HL-60 (cell line): ENCODE data around the gene CCT4.

Source experiments
- POLR2AphosphoS5 ChIP-seq: IDR thresholded peaks from 2 replicates; pipeline ENCODE4 v1.6.1; 2012; ENCODE audit warnings: low read depth
- TF ChIP-seq, protein P1 (sequence below): IDR thresholded peaks from one replicate; pipeline ENCODE4 v1.5.1; 2011; ENCODE audit warnings: low read length, control low read depth, inconsistent platforms; ENCODE audit not compliant: insufficient read depth
- TF ChIP-seq, protein P2 (sequence below): IDR thresholded peaks from 2 replicates; pipeline ENCODE4 v1.6.1; 2012; ENCODE audit warnings: low read depth; ENCODE audit not compliant: insufficient replicate concordance

- no peak for TF ChIP-seq POLR2AphosphoS5
- TF ChIP-seq, protein P1, sequence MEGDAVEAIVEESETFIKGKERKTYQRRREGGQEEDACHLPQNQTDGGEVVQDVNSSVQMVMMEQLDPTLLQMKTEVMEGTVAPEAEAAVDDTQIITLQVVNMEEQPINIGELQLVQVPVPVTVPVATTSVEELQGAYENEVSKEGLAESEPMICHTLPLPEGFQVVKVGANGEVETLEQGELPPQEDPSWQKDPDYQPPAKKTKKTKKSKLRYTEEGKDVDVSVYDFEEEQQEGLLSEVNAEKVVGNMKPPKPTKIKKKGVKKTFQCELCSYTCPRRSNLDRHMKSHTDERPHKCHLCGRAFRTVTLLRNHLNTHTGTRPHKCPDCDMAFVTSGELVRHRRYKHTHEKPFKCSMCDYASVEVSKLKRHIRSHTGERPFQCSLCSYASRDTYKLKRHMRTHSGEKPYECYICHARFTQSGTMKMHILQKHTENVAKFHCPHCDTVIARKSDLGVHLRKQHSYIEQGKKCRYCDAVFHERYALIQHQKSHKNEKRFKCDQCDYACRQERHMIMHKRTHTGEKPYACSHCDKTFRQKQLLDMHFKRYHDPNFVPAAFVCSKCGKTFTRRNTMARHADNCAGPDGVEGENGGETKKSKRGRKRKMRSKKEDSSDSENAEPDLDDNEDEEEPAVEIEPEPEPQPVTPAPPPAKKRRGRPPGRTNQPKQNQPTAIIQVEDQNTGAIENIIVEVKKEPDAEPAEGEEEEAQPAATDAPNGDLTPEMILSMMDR: no peak
- TF ChIP-seq, protein P2, sequence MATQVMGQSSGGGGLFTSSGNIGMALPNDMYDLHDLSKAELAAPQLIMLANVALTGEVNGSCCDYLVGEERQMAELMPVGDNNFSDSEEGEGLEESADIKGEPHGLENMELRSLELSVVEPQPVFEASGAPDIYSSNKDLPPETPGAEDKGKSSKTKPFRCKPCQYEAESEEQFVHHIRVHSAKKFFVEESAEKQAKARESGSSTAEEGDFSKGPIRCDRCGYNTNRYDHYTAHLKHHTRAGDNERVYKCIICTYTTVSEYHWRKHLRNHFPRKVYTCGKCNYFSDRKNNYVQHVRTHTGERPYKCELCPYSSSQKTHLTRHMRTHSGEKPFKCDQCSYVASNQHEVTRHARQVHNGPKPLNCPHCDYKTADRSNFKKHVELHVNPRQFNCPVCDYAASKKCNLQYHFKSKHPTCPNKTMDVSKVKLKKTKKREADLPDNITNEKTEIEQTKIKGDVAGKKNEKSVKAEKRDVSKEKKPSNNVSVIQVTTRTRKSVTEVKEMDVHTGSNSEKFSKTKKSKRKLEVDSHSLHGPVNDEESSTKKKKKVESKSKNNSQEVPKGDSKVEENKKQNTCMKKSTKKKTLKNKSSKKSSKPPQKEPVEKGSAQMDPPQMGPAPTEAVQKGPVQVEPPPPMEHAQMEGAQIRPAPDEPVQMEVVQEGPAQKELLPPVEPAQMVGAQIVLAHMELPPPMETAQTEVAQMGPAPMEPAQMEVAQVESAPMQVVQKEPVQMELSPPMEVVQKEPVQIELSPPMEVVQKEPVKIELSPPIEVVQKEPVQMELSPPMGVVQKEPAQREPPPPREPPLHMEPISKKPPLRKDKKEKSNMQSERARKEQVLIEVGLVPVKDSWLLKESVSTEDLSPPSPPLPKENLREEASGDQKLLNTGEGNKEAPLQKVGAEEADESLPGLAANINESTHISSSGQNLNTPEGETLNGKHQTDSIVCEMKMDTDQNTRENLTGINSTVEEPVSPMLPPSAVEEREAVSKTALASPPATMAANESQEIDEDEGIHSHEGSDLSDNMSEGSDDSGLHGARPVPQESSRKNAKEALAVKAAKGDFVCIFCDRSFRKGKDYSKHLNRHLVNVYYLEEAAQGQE: no peak
Observed at GRCh38 chr2:61910603-61911002, 22.1 kb upstream of the CCT4 start.
